ENCODE data around the gene SAPCD1.

SAPCD1 gene

GRCh38 chr6:31778193-31778592, 15.7 kb downstream of the SAPCD1 start:
- TF ChIP-seq CTCF (IDR thresholded peaks at IDR 0.05; ENCODE audit: insufficient read depth, low read length, poor library complexity, severe bottlenecking): no peak
- Histone ChIP-seq H3K4me3 (replicated peaks; ENCODE audit: low read depth, low read length) (no peak overlapping the region), H3K36me3 (ENCODE audit: control insufficient read depth, insufficient read depth, low read length) (peaks cover 35% of the 10 kb centered on the region), H3K27me3 (replicated peaks; ENCODE audit: control insufficient read depth, insufficient read depth, low read length) (no peaks in the 10 kb centered on the region)
- no peak for DNase-seq (ENCODE audit: extremely low read depth, insufficient read length)

- Histone ChIP-seq H3K4me3 (replicated peaks; ENCODE audit: low read depth, low read length) (no peak overlapping the region), H3K36me3 (ENCODE audit: control insufficient read depth, insufficient read depth, low read length) (peaks cover 39% of the 10 kb centered on the region), H3K27me3 (replicated peaks; ENCODE audit: control insufficient read depth, insufficient read depth, low read length) (no peaks in the 10 kb centered on the region)
- DNase-seq (ENCODE audit: extremely low read depth, insufficient read length): no peak
- no peak for TF ChIP-seq CTCF (IDR thresholded peaks at IDR 0.05; ENCODE audit: insufficient read depth, low read length, poor library complexity, severe bottlenecking)
These were observed 16.8 kb downstream of the SAPCD1 start for GRCh38 chr6:31778999-31779885.

GRCh38 chr6:31779908-31780307, 17.5 kb downstream of the SAPCD1 start:
- no peak for DNase-seq (ENCODE audit: extremely low read depth, insufficient read length)
- H3K27me3 ChIP-seq (replicated peaks; ENCODE audit: control insufficient read depth, insufficient read depth, low read length): no peaks in the 10 kb centered on the region
- TF ChIP-seq CTCF (IDR thresholded peaks at IDR 0.05; ENCODE audit: insufficient read depth, low read length, poor library complexity, severe bottlenecking): no peak
- H3K4me3 ChIP-seq (replicated peaks; ENCODE audit: low read depth, low read length): no peak overlapping the region
- peaks cover 45% of the 10 kb centered on the region for H3K36me3 ChIP-seq (ENCODE audit: control insufficient read depth, insufficient read depth, low read length)

- DNase-seq (ENCODE audit: extremely low read depth, insufficient read length): no peak
- Histone ChIP-seq H3K27me3 (replicated peaks; ENCODE audit: control insufficient read depth, insufficient read depth, low read length) (no peaks in the 10 kb centered on the region), H3K4me3 (replicated peaks; ENCODE audit: low read depth, low read length) (no peak overlapping the region), H3K36me3 (ENCODE audit: control insufficient read depth, insufficient read depth, low read length) (peaks cover 52% of the 10 kb centered on the region)
- TF ChIP-seq CTCF (IDR thresholded peaks at IDR 0.05; ENCODE audit: insufficient read depth, low read length, poor library complexity, severe bottlenecking): no peak
These were observed 18.2 kb downstream of the SAPCD1 start for GRCh38 chr6:31780507-31781243.

- TF ChIP-seq CTCF (IDR thresholded peaks at IDR 0.05; ENCODE audit: insufficient read depth, low read length, poor library complexity, severe bottlenecking): no peak
- H3K4me3 ChIP-seq (replicated peaks; ENCODE audit: low read depth, low read length): no peak overlapping the region
- DNase-seq (ENCODE audit: extremely low read depth, insufficient read length): no peak
- H3K27me3 ChIP-seq (replicated peaks; ENCODE audit: control insufficient read depth, insufficient read depth, low read length): no peaks in the 10 kb centered on the region
- H3K36me3 ChIP-seq (ENCODE audit: control insufficient read depth, insufficient read depth, low read length): peaks cover 52% of the 10 kb centered on the region
These were observed 19.0 kb downstream of the SAPCD1 start for GRCh38 chr6:31781244-31782125.

Data from GM06990 (cell line).